H1 (cell line): ENCODE data around the gene ANKRD29. TPM values are rescaled to one million over a fixed set of nuclear protein-coding genes. Genes with fewer than 3 reads are reported as not detected.

ENCODE experiments used
- CTCF ChIA-PET: fragments of 300-600 bp; sonication (Branson Sonifier 250); formaldehyde crosslinking; loops from one replicate; lab custom pipeline; 2021; ENCODE audit not compliant: partially characterized antibody; lab: Charles Lee
- POLR2A ChIA-PET: fragments of 300-600 bp; sonication (Branson Sonifier 250); formaldehyde crosslinking; loops from one replicate; lab custom pipeline; 2021; ENCODE audit warnings: inconsistent platforms; ENCODE audit not compliant: partially characterized antibody; lab: Charles Lee
- DNase-seq, 2 experiments: peaks; one replicate each; pipeline versions ENCODE4 v3.0.0 to v3.0.0-alpha.2; 2010 to 2022; ENCODE audit warnings: low spot score in 2 of 2, low read depth in 1 of 2, mixed read lengths in 1 of 2
- FAIRE-seq: peaks from 2 replicates; lab custom pipeline; 2011; peaks lifted over from hg19 to GRCh38; lab: Jason Lieb, UNC
- H2AFZ ChIP-seq: 2 replicates; pipeline ENCODE4 v1.8.1; 2012; ENCODE audit warnings: low read length, inconsistent platforms
- H2AK5ac ChIP-seq: 2 replicates; pipeline ENCODE4 v1.6.1; 2013; ENCODE audit warnings: low read depth, low read length
- H2BK120ac ChIP-seq: replicated peaks from 2 replicates; pipeline ENCODE3; 2013; ENCODE audit warnings: low read depth, low read length, inconsistent platforms
- H2BK12ac ChIP-seq: 2 replicates; pipeline ENCODE4 v1.6.1; 2013; ENCODE audit warnings: low read depth, low read length
- H2BK15ac ChIP-seq: 2 replicates; pipeline ENCODE4 v1.6.1; 2013; ENCODE audit warnings: low read length
- H2BK20ac ChIP-seq: 2 replicates; pipeline ENCODE4 v1.6.1; 2013; ENCODE audit warnings: low read length
- H2BK5ac ChIP-seq: 2 replicates; pipeline ENCODE4 v1.6.1; 2013; ENCODE audit warnings: low read depth, low read length
- H3K14ac ChIP-seq: 2 replicates; pipeline ENCODE4 v1.6.1; 2013; ENCODE audit warnings: inconsistent platforms; ENCODE audit not compliant: insufficient read length
- H3K18ac ChIP-seq: 2 replicates; pipeline ENCODE4 v1.6.1; 2013; ENCODE audit warnings: low read length; ENCODE audit errors: extremely low read depth
- H3K23ac ChIP-seq: 2 replicates; pipeline ENCODE4 v1.6.1; 2013; ENCODE audit warnings: inconsistent platforms; ENCODE audit not compliant: insufficient read length
- H3K23me2 ChIP-seq: 2 replicates; pipeline ENCODE4 v1.6.1; 2013; ENCODE audit warnings: low read depth, low read length
- H3K27ac ChIP-seq: 2 replicates; pipeline ENCODE4 v1.6.1; 2011; ENCODE audit warnings: low read depth, low read length, inconsistent platforms
- H3K27me3 ChIP-seq, 4 experiments: replicated peaks in 1 of 4; 1 replicate in 1 of 4; 2 replicates in 3 of 4; pipeline versions ENCODE4 v1.6.1 to v1.8.1; 2011 to 2013; ENCODE audit warnings: low read length in 3 of 4, mild to moderate bottlenecking in 3 of 4, inconsistent platforms in 2 of 4, mixed read lengths in 2 of 4, moderate library complexity in 1 of 4; ENCODE audit not compliant: control insufficient read depth in 3 of 4, insufficient read depth in 3 of 4; ENCODE audit errors: extremely low read depth in 1 of 4
- H3K36me3 ChIP-seq, 4 experiments: 2 replicates each; pipeline versions ENCODE4 v1.6.1 to v1.8.1; 2011 to 2013; ENCODE audit warnings: mild to moderate bottlenecking in 4 of 4, low read length in 3 of 4, moderate library complexity in 2 of 4, control low read depth in 1 of 4, inconsistent platforms in 1 of 4; ENCODE audit not compliant: insufficient read depth in 4 of 4, control insufficient read depth in 2 of 4
- H3K4ac ChIP-seq: replicated peaks from 2 replicates; pipeline ENCODE3; 2013; ENCODE audit warnings: low read length, low read depth, mixed read lengths, inconsistent platforms; ENCODE audit not compliant: insufficient read length
- H3K4me1 ChIP-seq, 4 experiments: replicated peaks in 1 of 4; 1 replicate in 1 of 4; 2 replicates in 3 of 4; pipeline versions ENCODE4 v1.6.1 to v1.8.1; 2011 to 2013; ENCODE audit warnings: low read length in 3 of 4, inconsistent platforms in 2 of 4, mixed read lengths in 1 of 4; ENCODE audit not compliant: insufficient read depth in 4 of 4, control insufficient read depth in 3 of 4
- H3K4me2 ChIP-seq, 2 experiments: 2 replicates each; pipeline versions ENCODE4 v1.6.1 to v1.8.1; 2011 to 2013; ENCODE audit warnings: low read depth in 2 of 2, low read length in 2 of 2, control low read depth in 1 of 2, inconsistent platforms in 1 of 2, mild to moderate bottlenecking in 1 of 2; ENCODE audit not compliant: insufficient read depth in 1 of 2
- H3K4me3 ChIP-seq, 4 experiments: fragments of 200-600, 300-600 bp in 1 of 4; sonication (generic), shearing (Covaris generic), sonication (Bioruptor Twin) in 1 of 4; 2 replicates each; pipeline versions ENCODE4 v1.5.1 to v1.8.1; 2011 to 2016; ENCODE audit warnings: low read length in 4 of 4, low read depth in 3 of 4, control low read depth in 2 of 4, inconsistent platforms in 2 of 4, mild to moderate bottlenecking in 2 of 4, mixed read lengths in 1 of 4, moderate library complexity in 1 of 4; ENCODE audit not compliant: insufficient read depth in 2 of 4; ENCODE audit errors: extremely low read depth in 1 of 4
- H3K56ac ChIP-seq: replicated peaks from 2 replicates; pipeline ENCODE3; 2013; ENCODE audit warnings: low read depth, mild to moderate bottlenecking, mixed read lengths, low read length, inconsistent platforms; ENCODE audit not compliant: insufficient read length
- H3K79me1 ChIP-seq: 2 replicates; pipeline ENCODE4 v1.6.1; 2013; ENCODE audit warnings: low read depth, low read length, control low read depth
- H3K79me2 ChIP-seq, 2 experiments: 2 replicates each; pipeline versions ENCODE4 v1.6.1 to v1.8.1; 2012 to 2013; ENCODE audit warnings: low read length in 2 of 2, mild to moderate bottlenecking in 2 of 2, inconsistent platforms in 1 of 2; ENCODE audit not compliant: insufficient read depth in 2 of 2, control insufficient read depth in 1 of 2
- H3K9ac ChIP-seq, 4 experiments: replicated peaks in 1 of 4; 1 replicate in 1 of 4; 2 replicates in 3 of 4; pipeline versions ENCODE4 v1.6.1 to v1.8.1; 2011 to 2013; ENCODE audit warnings: low read depth in 3 of 4, low read length in 3 of 4, control low read depth in 2 of 4, mild to moderate bottlenecking in 2 of 4, moderate library complexity in 2 of 4, inconsistent platforms in 1 of 4; ENCODE audit errors: extremely low read depth in 1 of 4
- H3K9me3 ChIP-seq, 2 experiments: 2 replicates each; pipeline versions ENCODE4 v1.6.1 to v1.8.1; 2012 to 2013; ENCODE audit warnings: mild to moderate bottlenecking in 2 of 2, moderate library complexity in 2 of 2, control low read depth in 1 of 2, inconsistent platforms in 1 of 2, low read depth in 1 of 2, low read length in 1 of 2, mixed read lengths in 1 of 2; ENCODE audit not compliant: insufficient read depth in 2 of 2
- H4K20me1 ChIP-seq, 2 experiments: replicated peaks in 1 of 2; 2 replicates each; pipeline versions ENCODE3 to v1.8.1; 2011 to 2013; ENCODE audit warnings: inconsistent platforms in 2 of 2, low read length in 2 of 2, mild to moderate bottlenecking in 1 of 2; ENCODE audit not compliant: insufficient read depth in 2 of 2, control insufficient read depth in 1 of 2
- H4K5ac ChIP-seq: 2 replicates; pipeline ENCODE4 v1.6.1; 2013; ENCODE audit warnings: low read length, low read depth, mixed read lengths, inconsistent platforms; ENCODE audit not compliant: insufficient read length
- H4K8ac ChIP-seq: 2 replicates; pipeline ENCODE4 v1.8.0; 2013; ENCODE audit warnings: mild to moderate bottlenecking, moderate library complexity, low read length, inconsistent platforms; ENCODE audit not compliant: insufficient read depth; ENCODE audit errors: extremely low read depth
- H4K91ac ChIP-seq: replicated peaks from 2 replicates; pipeline ENCODE3; 2013; ENCODE audit warnings: low read length, mixed read lengths, inconsistent platforms; ENCODE audit not compliant: insufficient read length
- CEBPB ChIP-seq: IDR thresholded peaks from 2 replicates; pipeline ENCODE4 v1.6.1; 2012; ENCODE audit warnings: low read depth, low read length
- SUZ12 ChIP-seq: fragments of 200-600 bp; sonication (generic); IDR thresholded peaks from 2 replicates; pipeline ENCODE4 v1.6.1; 2012; ENCODE audit warnings: mild to moderate bottlenecking, inconsistent platforms, low read length, moderate library complexity, mixed read lengths
- WGBS, 2 experiments: shearing (Covaris generic) in 1 of 2; methylation state at CpG; one replicate each; pipeline versions ENCODE4 v1.1.6 to v1.1.7; 2013 to 2015; ENCODE audit warnings: low lambda C conversion rate in 2 of 2, mixed read lengths in 2 of 2, inconsistent platforms in 1 of 2, low coverage in 1 of 2, missing lambda C conversion rate in 1 of 2; ENCODE audit not compliant: insufficient replicate concordance in 2 of 2, insufficient coverage in 1 of 2, insufficient read length in 1 of 2; ENCODE audit errors: extremely low coverage in 1 of 2, missing lambda C conversion rate in 1 of 2; 5-methylcytosine and 5-hydroxymethylcytosine counted together
- polyA plus RNA-seq, 7 experiments: library from polyadenylated mRNA; depleted of rRNA in 3 of 7; stranded (reverse) in 5 of 7; unstranded in 2 of 7; fragments of >200 nt in 5 of 7; fragments of 200-250 nt in 2 of 7; gene quantifications; 1 replicate in 5 of 7; 2 replicates in 1 of 7; 4 replicates in 1 of 7; pipeline versions ENCODE4 v1.2.1 to v1.2.3, GENCODE V29; 2011 to 2013; ENCODE audit warnings: missing spikeins in 2 of 7, mixed read lengths in 2 of 7
- total RNA-seq: library from RNA; stranded (reverse); fragmentation: NEBNext Ultra II Directional; extraction: Animal tissue kit (Norgen Biotek cat#: 25700); gene quantifications from 2 replicates; pipeline ENCODE4 v1.2.1, GENCODE V29; 2021
- TF ChIP-seq, protein P1 (sequence below): IDR thresholded peaks from 2 replicates; pipeline ENCODE4 v1.6.1; 2012; ENCODE audit warnings: low read length, inconsistent platforms

ANKRD29 gene
- total and polyA plus RNA-seq, 2 of the 8 experiments (the other 6 are each of a cell fraction or from before 2014, with no cell fraction given): 3.0 to 7.3 TPM

DNA sequence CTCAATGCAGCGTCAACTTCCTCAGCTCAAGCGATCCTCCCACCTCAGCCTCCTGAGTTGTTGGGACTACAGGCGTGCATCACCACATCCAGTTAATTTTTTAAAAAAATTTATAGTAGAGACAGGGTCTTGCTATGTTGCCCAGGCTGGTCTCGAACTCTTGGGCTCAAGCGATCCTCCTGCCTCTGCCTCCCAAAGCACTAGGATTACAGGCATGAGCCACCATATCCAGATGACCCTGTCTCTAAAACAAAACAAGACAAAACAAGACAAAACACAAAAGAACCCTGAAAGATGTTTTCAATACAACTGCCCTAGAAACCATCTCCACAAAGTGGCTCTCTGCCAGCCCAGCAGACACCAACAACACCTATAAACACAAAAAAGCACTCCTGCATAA, 31.4 kb downstream of the ANKRD29 start:
- peaks cover 2 to 7% (median 3%) of the 10 kb centered on the region in 4 experiments; a peak in 4 of 7 replicates for H3K4me1 ChIP-seq
- no peaks in the 10 kb centered on the region for H3K23me2 ChIP-seq
- H3K27me3 ChIP-seq: no peaks in the 10 kb centered on the region
- no peak overlapping the region for H3K27ac ChIP-seq
- H3K14ac ChIP-seq: no peak overlapping the region
- H3K9me3 ChIP-seq: no peaks in the 10 kb centered on the region
- TF ChIP-seq CEBPB (no peak), SUZ12 (no peak)
- TF ChIP-seq, protein P1, sequence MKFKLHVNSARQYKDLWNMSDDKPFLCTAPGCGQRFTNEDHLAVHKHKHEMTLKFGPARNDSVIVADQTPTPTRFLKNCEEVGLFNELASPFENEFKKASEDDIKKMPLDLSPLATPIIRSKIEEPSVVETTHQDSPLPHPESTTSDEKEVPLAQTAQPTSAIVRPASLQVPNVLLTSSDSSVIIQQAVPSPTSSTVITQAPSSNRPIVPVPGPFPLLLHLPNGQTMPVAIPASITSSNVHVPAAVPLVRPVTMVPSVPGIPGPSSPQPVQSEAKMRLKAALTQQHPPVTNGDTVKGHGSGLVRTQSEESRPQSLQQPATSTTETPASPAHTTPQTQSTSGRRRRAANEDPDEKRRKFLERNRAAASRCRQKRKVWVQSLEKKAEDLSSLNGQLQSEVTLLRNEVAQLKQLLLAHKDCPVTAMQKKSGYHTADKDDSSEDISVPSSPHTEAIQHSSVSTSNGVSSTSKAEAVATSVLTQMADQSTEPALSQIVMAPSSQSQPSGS: no peak
- no peak overlapping the region for H4K91ac ChIP-seq
- WGBS, 2 experiments: 91% methylated on average over 5 of the region's 5 CpGs; no CpG with 5 or more reads in 1 of the 2 experiments
- H2BK5ac ChIP-seq: no peak overlapping the region
- no peak for FAIRE-seq
- no peak overlapping the region for H4K5ac ChIP-seq
- H3K4me2 ChIP-seq: no peak overlapping the region; a peak in 1 of 4 replicates
- no peak overlapping the region for H2BK12ac ChIP-seq
- H2AFZ ChIP-seq: 0 out of 2 replicates have a peak overlapping the region, but pooled peaks have one; percentile 17
- H2BK20ac ChIP-seq: no peak overlapping the region
- H3K18ac ChIP-seq: no peak overlapping the region
- H3K79me2 ChIP-seq: no peaks in the 10 kb centered on the region
- H3K23ac ChIP-seq: no peak overlapping the region
- DNase-seq: no peak
- H3K4ac ChIP-seq: no peak overlapping the region
- H3K36me3 ChIP-seq: no peaks in the 10 kb centered on the region
- no peak overlapping the region for H3K56ac ChIP-seq
- H3K9ac ChIP-seq: no peak overlapping the region
- no peaks in the 10 kb centered on the region for H4K20me1 ChIP-seq
- H2BK120ac ChIP-seq: no peak overlapping the region
- ChIA-PET POLR2A (no interaction called here), CTCF (interaction anchor here (0.9 to 1.7 kb wide), 8 partner anchors 9 to 291 kb away, joined by 3 to 8 read pairs (median 4); no protein-coding TSS in a partner anchor)
- H3K79me1 ChIP-seq: no peaks in the 10 kb centered on the region
- H4K8ac ChIP-seq: no peak overlapping the region
- H2BK15ac ChIP-seq: no peak overlapping the region
- H2AK5ac ChIP-seq: 0 out of 2 replicates have a peak overlapping the region, but pooled peaks have one; percentile 53
- no peak overlapping the region for H3K4me3 ChIP-seq
